ENCODE data around the gene ACTR6.
A peak's percentile ranks its signal among the peaks of the same experiment; 100 is the strongest.
"Not testable (repeated sequence)": the region's sequence is repeated elsewhere in the genome, so short reads cannot be mapped to it uniquely, and the experiment has no call there.

The ACTR6 gene

GRCh38 chr12:100251917-100252316 lies 51.3 kb downstream of the ACTR6 start:
- no peaks in the 10 kb centered on the region for H3K4me1 ChIP-seq (ENCODE audit: control insufficient read depth in 1 of 2, insufficient read depth in 2 of 2, low read length in 2 of 2)
- H3K36me3 ChIP-seq (ENCODE audit: control insufficient read depth in 1 of 2, insufficient read depth in 2 of 2, low read length in 2 of 2), result no peaks in the 10 kb centered on the region
- no peak overlapping the region for H3K4me3 ChIP-seq (ENCODE audit: low read depth in 1 of 2, low read length in 2 of 2)
- H3K27ac ChIP-seq (ENCODE audit: low read length), result no peak overlapping the region
- H3K27me3 ChIP-seq (ENCODE audit: low read depth, low read length), result no peaks in the 10 kb centered on the region
- H3K9me3 ChIP-seq (ENCODE audit: control insufficient read depth in 1 of 2, low read length in 2 of 2), result no peaks in the 10 kb centered on the region

DNA sequence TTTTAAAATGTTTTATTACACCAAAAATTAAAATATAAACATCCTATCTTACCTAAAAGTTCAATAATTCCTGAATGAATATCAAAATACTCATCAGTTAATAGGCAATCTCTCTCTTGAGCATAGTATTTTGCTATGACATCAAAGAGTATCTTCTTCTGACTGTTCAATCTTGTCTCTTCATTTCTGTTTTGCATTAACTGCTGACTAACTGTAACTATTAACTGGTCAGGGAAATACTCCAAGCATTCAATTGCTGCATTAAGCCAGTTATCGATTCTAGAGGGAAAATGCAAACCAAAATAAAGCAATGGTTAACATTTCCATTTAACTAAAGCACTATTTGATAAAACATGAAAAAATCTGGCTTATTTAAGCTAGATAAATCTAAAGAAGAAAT lies 52.8 kb downstream of the ACTR6 start:
- Histone ChIP-seq H3K36me3 (ENCODE audit: control insufficient read depth in 1 of 2, insufficient read depth in 2 of 2, low read length in 2 of 2) (no peaks in the 10 kb centered on the region), H3K9me3 (ENCODE audit: control insufficient read depth in 1 of 2, low read length in 2 of 2) (no peaks in the 10 kb centered on the region), H3K4me1 (ENCODE audit: control insufficient read depth in 1 of 2, insufficient read depth in 2 of 2, low read length in 2 of 2) (no peaks in the 10 kb centered on the region), H3K27ac (ENCODE audit: low read length) (no peak overlapping the region), H3K27me3 (ENCODE audit: low read depth, low read length) (no peaks in the 10 kb centered on the region), H3K4me3 (ENCODE audit: low read depth in 1 of 2, low read length in 2 of 2) (no peak overlapping the region)

- no peaks in the 10 kb centered on the region for H3K9me3 ChIP-seq (ENCODE audit: control insufficient read depth in 1 of 2, low read length in 2 of 2)
- H3K4me3 ChIP-seq (ENCODE audit: low read depth in 1 of 2, low read length in 2 of 2), result no peak overlapping the region
- no peaks in the 10 kb centered on the region for H3K27me3 ChIP-seq (ENCODE audit: low read depth, low read length)
- H3K27ac ChIP-seq (ENCODE audit: low read length), result no peak overlapping the region
- no peaks in the 10 kb centered on the region for H3K4me1 ChIP-seq (ENCODE audit: control insufficient read depth in 1 of 2, insufficient read depth in 2 of 2, low read length in 2 of 2)
- no peaks in the 10 kb centered on the region for H3K36me3 ChIP-seq (ENCODE audit: control insufficient read depth in 1 of 2, insufficient read depth in 2 of 2, low read length in 2 of 2)
These were observed 54.3 kb downstream of the ACTR6 start for GRCh38 chr12:100254876-100255275.

DNA sequence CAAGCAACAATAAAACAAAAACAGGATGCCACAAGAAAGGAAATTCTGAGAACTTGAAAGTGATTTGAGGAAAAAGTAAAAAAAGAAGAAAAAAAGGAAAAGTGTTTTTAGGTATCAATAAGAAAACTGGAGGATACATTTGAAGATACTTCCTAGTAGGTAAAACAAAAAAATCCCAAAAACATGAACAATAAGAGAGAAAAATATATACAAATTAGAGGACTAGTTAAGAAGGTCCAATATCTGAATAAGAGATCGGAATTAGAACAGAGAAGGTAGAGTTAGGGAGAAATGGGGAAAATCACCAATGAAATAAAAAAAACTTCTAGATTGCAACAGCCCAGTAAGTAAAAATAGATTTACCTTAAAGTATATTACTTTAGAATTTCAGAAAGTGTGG lies 57.5 kb downstream of the ACTR6 start:
- Histone ChIP-seq H3K27ac (ENCODE audit: low read length) (no peak overlapping the region), H3K9me3 (ENCODE audit: control insufficient read depth in 1 of 2, low read length in 2 of 2) (no peaks in the 10 kb centered on the region), H3K36me3 (ENCODE audit: control insufficient read depth in 1 of 2, insufficient read depth in 2 of 2, low read length in 2 of 2) (no peaks in the 10 kb centered on the region), H3K27me3 (ENCODE audit: low read depth, low read length) (no peaks in the 10 kb centered on the region), H3K4me1 (ENCODE audit: control insufficient read depth in 1 of 2, insufficient read depth in 2 of 2, low read length in 2 of 2) (peaks cover 0 to 3% of the 10 kb centered on the region in 2 donors), H3K4me3 (ENCODE audit: low read depth in 1 of 2, low read length in 2 of 2) (no peak overlapping the region)

- H3K4me3 ChIP-seq (ENCODE audit: low read depth in 1 of 2, low read length in 2 of 2), result no peak overlapping the region
- no peak overlapping the region for H3K27ac ChIP-seq (ENCODE audit: low read length)
- no peaks in the 10 kb centered on the region for H3K27me3 ChIP-seq (ENCODE audit: low read depth, low read length)
- H3K9me3 ChIP-seq (ENCODE audit: control insufficient read depth in 1 of 2, low read length in 2 of 2), result no peaks in the 10 kb centered on the region
- H3K4me1 ChIP-seq (ENCODE audit: control insufficient read depth in 1 of 2, insufficient read depth in 2 of 2, low read length in 2 of 2), result peaks cover 3 to 5% of the 10 kb centered on the region in 2 donors
- H3K36me3 ChIP-seq (ENCODE audit: control insufficient read depth in 1 of 2, insufficient read depth in 2 of 2, low read length in 2 of 2), result no peaks in the 10 kb centered on the region
These were observed 62.5 kb downstream of the ACTR6 start for GRCh38 chr12:100263131-100263530.

- H3K9me3 ChIP-seq (ENCODE audit: control insufficient read depth in 1 of 2, low read length in 2 of 2), result not testable (repeated sequence)
These were observed 64.5 kb downstream of the ACTR6 start for GRCh38 chr12:100265107-100265506.

DNA sequence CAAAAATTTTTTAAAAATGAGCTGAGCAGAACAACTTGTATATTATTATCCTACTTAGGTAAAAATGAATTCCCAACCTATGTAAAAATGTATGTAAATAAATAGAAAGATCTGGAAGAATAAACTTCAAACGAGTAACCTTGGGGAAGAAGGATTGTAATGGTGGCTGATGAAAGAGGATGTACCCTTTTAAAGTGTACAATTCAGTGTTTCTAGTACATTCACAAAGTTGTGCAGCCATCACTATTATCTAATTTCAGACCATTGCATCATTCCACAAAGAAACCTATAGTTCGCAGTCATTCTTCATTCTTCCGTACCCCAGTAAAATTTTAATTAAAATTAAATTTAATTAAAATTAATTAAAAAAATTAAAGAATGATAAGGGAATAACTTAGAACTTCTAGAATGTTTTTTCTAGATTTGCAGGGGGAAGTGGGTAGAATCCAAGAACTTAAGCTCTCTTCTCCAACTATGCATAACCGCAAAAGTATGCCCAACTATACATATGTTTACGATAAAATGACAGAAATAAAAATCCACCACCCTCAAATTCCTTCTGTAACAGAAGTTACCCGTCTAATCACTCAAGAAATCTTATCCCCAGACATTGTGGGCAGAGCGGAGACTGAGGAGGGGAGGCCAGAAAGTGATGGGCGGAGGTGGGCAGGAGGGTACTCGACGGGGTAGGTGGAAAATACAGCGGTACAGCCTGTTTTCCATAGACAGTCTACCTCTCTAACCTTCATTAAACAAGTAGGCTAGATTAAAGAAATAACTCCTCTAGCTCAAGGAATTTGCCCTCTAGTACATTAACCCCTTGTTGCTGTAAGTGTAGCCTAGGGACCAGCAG lies 65.3 kb downstream of the ACTR6 start:
- Histone ChIP-seq H3K36me3 (ENCODE audit: control insufficient read depth in 1 of 2, insufficient read depth in 2 of 2, low read length in 2 of 2) (no peaks in the 10 kb centered on the region), H3K27me3 (ENCODE audit: low read depth, low read length) (no peaks in the 10 kb centered on the region), H3K4me1 (ENCODE audit: control insufficient read depth in 1 of 2, insufficient read depth in 2 of 2, low read length in 2 of 2) (peaks cover 3 to 28% of the 10 kb centered on the region in 2 donors), H3K9me3 (ENCODE audit: control insufficient read depth in 1 of 2, low read length in 2 of 2) (no peaks in the 10 kb centered on the region), H3K4me3 (ENCODE audit: low read depth in 1 of 2, low read length in 2 of 2) (peak overlapping the region; percentile 84 to 85), H3K27ac (ENCODE audit: low read length) (peak overlapping the region; percentile 91)

More at GRCh38 chr12:100265107-100265506, 64.5 kb downstream of the ACTR6 start:
- H3K27me3 ChIP-seq (ENCODE audit: low read depth, low read length); H3K27ac ChIP-seq (ENCODE audit: low read length); H3K4me3 ChIP-seq (ENCODE audit: low read depth in 1 of 2, low read length in 2 of 2); H3K36me3 ChIP-seq (ENCODE audit: control insufficient read depth in 1 of 2, insufficient read depth in 2 of 2, low read length in 2 of 2): not testable (repeated sequence)
- peaks cover 3 to 23% of the 10 kb centered on the region in 2 donors for H3K4me1 ChIP-seq (ENCODE audit: control insufficient read depth in 1 of 2, insufficient read depth in 2 of 2, low read length in 2 of 2)

DNA sequence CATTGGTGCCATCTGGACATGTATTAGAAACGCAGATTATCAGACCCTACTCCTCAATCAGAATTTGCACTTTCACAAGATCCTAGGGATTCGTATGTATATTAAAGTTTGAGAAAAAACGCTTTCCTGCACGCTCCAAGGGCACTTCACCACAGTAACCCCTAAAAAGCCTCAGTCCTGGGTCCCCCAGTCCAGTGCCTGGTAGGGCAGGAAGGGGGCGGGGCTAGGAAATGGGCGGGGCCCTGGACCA lies 65.9 kb downstream of the ACTR6 start:
- Histone ChIP-seq H3K9me3 (ENCODE audit: control insufficient read depth in 1 of 2, low read length in 2 of 2) (no peaks in the 10 kb centered on the region), H3K27me3 (ENCODE audit: low read depth, low read length) (no peaks in the 10 kb centered on the region), H3K4me3 (ENCODE audit: low read depth in 1 of 2, low read length in 2 of 2) (peak overlapping the region; percentile 84 to 85), H3K4me1 (ENCODE audit: control insufficient read depth in 1 of 2, insufficient read depth in 2 of 2, low read length in 2 of 2) (peaks cover under 1 to 32% of the 10 kb centered on the region in 2 donors), H3K36me3 (ENCODE audit: control insufficient read depth in 1 of 2, insufficient read depth in 2 of 2, low read length in 2 of 2) (no peaks in the 10 kb centered on the region), H3K27ac (ENCODE audit: low read length) (peak overlapping the region; percentile 91)

DNA sequence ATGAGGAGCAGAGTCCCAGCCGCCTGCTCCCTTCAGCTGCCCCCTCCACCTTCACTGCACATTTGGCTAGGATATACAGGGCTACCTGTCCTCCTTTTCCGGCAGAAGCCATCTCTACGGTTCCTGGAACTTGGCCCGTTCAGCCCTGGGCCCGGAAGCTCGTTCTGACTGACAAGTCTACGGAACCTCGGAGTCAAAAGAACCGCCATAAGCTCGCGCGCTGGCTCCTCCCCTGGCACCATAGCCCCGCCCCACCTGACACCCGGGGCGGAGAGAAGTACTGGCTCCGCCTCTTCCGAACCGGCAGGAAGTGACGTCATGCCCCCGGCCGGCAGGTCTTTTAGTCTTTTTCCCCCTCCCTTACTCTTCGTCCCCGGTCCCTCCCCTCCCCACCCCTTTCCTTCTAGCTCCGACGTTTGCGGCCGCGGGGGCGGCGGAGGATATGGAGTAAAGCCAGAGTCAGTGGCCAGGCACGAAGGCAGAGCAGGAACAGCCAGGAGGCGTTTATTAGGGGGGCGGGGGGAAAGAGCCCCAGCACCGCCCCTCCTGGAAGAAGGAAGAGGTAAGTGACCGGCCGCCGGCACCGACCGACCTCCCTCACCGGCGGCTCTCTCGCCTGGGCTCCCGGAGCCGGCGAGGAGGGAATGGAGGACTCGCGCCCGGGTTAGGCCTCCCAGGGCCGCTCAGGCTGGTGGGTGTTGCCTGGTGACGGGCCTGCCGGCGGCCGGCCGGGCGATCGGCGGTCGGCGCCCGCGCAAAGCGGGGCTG lies 66.4 kb downstream of the ACTR6 start, which contains the start of the genes DEPDC4 and SCYL2:
Gene DEPDC4 (minus strand): TSS at position 245 of the 768 bp plus-strand sequence. CDS start 3 bp downstream, at position 242.
Gene SCYL2 (plus strand): TSS at position 343 of the 768 bp plus-strand sequence. CDS start 15,794 bp downstream, outside the sequence.
- no peaks in the 10 kb centered on the region for H3K9me3 ChIP-seq (ENCODE audit: control insufficient read depth in 1 of 2, low read length in 2 of 2)
- peaks cover 0 to 37% of the 10 kb centered on the region in 2 donors for H3K4me1 ChIP-seq (ENCODE audit: control insufficient read depth in 1 of 2, insufficient read depth in 2 of 2, low read length in 2 of 2)
- H3K4me3 ChIP-seq (ENCODE audit: low read depth in 1 of 2, low read length in 2 of 2), result peak within 1 kb of the TSS; percentile 84 to 85
- H3K27me3 ChIP-seq (ENCODE audit: low read depth, low read length), result no peaks in the 10 kb centered on the region
- H3K27ac ChIP-seq (ENCODE audit: low read length), result peak within 1 kb of the TSS; percentile 91
- H3K36me3 ChIP-seq (ENCODE audit: control insufficient read depth in 1 of 2, insufficient read depth in 2 of 2, low read length in 2 of 2), result no peaks in the 10 kb centered on the region

DNA sequence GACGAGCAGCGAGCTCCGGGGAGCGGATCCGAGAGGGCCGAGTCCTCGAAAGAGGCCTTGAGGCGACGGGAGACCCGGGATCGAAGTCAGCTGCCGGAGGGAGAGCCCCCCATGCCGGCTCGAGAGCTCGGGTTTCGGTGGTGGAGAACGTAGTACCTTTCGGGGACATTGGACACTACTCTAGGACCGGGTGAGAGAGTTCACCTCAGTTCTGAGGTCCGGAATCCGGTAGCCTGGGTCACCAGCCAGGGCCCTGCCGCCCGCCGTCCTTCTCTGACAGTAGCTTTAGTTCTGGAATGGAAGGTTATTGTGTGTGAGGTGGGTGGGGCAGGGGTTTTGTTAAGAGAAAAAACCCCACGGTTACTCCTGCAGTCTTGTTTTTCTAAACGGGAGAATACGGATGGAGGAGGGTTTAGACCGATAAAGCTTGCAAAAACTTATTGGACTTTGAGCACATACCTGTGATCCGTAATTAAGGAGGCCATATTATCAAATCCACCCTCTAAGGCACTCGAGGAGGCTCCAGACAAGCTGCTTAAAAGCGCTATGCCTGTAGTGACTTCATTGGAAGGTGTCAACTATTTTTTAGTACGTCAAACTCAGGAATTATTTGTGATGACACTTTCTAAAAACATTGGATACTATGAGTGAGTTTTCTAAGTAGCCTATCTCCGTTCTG lies 67.1 kb downstream of the ACTR6 start:
- Histone ChIP-seq H3K4me3 (ENCODE audit: low read depth in 1 of 2, low read length in 2 of 2) (peak overlapping the region; percentile 84 to 85), H3K27ac (ENCODE audit: low read length) (peak overlapping the region; percentile 91), H3K9me3 (ENCODE audit: control insufficient read depth in 1 of 2, low read length in 2 of 2) (no peaks in the 10 kb centered on the region), H3K36me3 (ENCODE audit: control insufficient read depth in 1 of 2, insufficient read depth in 2 of 2, low read length in 2 of 2) (no peaks in the 10 kb centered on the region), H3K27me3 (ENCODE audit: low read depth, low read length) (no peaks in the 10 kb centered on the region), H3K4me1 (ENCODE audit: control insufficient read depth in 1 of 2, insufficient read depth in 2 of 2, low read length in 2 of 2) (peaks cover 0 to 39% of the 10 kb centered on the region in 2 donors)
